SK-N-SH (cell line): ENCODE results near the gene ELN. TPM values are rescaled to one million over a fixed set of nuclear protein-coding genes. Genes with fewer than 3 reads are reported as not detected.

Source experiments
- CTCF ChIA-PET: fragments of 300-600, 350-600 bp; formaldehyde crosslinking; extraction: SDS; loops from one replicate; lab custom pipeline; 2021; lab: Yijun Ruan, JAX
- POLR2A ChIA-PET: fragments of 350-600 bp; sonication (Branson Sonifier 250); formaldehyde crosslinking; extraction: SDS; loops from one replicate; lab custom pipeline; 2020; ENCODE audit warnings: antibody characterized with exemption, inconsistent platforms; lab: Yijun Ruan, JAX
- DNase-seq: peaks from one replicate; pipeline ENCODE4 v3.0.0; 2012
- H2AFZ ChIP-seq: fragments of 200-600 bp; sonication (generic); 2 replicates; pipeline ENCODE4 v1.8.1; 2016; ENCODE audit warnings: antibody characterized with exemption, mild to moderate bottlenecking, low read depth
- H3F3A ChIP-seq: fragments of 200-600 bp; sonication (generic); replicated peaks from 2 replicates; pipeline ENCODE3; 2016; ENCODE audit warnings: antibody characterized with exemption, mild to moderate bottlenecking; ENCODE audit not compliant: insufficient read depth
- H3K27ac ChIP-seq, 2 experiments: fragments of 200-500 bp in 1 of 2; fragments of 200-600 bp in 1 of 2; sonication (Bioruptor generic) in 1 of 2; sonication (generic), shearing (Covaris generic) in 1 of 2; 2 replicates each; pipeline versions ENCODE4 v1.5.1 to v1.6.1; 2014 to 2016; ENCODE audit warnings: low read depth in 2 of 2, inconsistent platforms in 1 of 2, low read length in 1 of 2, mild to moderate bottlenecking in 1 of 2, mixed read lengths in 1 of 2
- H3K27me3 ChIP-seq: fragments of 200-600 bp; sonication (generic), shearing (Covaris generic); 2 replicates; pipeline ENCODE4 v1.6.1; 2016; ENCODE audit warnings: mixed run types; ENCODE audit not compliant: insufficient read depth
- H3K36me3 ChIP-seq, 2 experiments: fragments of 200-500 bp in 1 of 2; fragments of 200-600 bp in 1 of 2; sonication (Bioruptor generic) in 1 of 2; sonication (generic) in 1 of 2; replicated peaks in 1 of 2; 2 replicates each; pipeline versions ENCODE3 to v1.5.1; 2014 to 2016; ENCODE audit warnings: low read length in 1 of 2, mild to moderate bottlenecking in 1 of 2; ENCODE audit not compliant: insufficient read depth in 2 of 2, control insufficient read depth in 1 of 2
- H3K4me1 ChIP-seq, 2 experiments: fragments of 200-500 bp in 1 of 2; fragments of 200-600 bp in 1 of 2; sonication (Bioruptor generic) in 1 of 2; sonication (generic), shearing (Covaris generic) in 1 of 2; 2 replicates each; pipeline versions ENCODE4 v1.5.1 to v1.6.1; 2014 to 2016; ENCODE audit warnings: low read depth in 1 of 2, low read length in 1 of 2, mixed run types in 1 of 2; ENCODE audit not compliant: insufficient read depth in 2 of 2, control insufficient read depth in 1 of 2
- H3K4me2 ChIP-seq: fragments of 200-600 bp; sonication (generic), shearing (Covaris generic); 2 replicates; pipeline ENCODE4 v1.6.1; 2017; ENCODE audit warnings: mixed run types
- H3K4me3 ChIP-seq, 2 experiments: fragments of 200-500 bp in 1 of 2; fragments of 200-600 bp in 1 of 2; sonication (Bioruptor generic) in 1 of 2; sonication (generic), shearing (Covaris generic) in 1 of 2; 2 replicates each; pipeline versions ENCODE4 v1.5.1 to v1.8.1; 2014 to 2016; ENCODE audit warnings: low read depth in 2 of 2, inconsistent platforms in 1 of 2, low read length in 1 of 2, mild to moderate bottlenecking in 1 of 2, mixed read lengths in 1 of 2, moderate library complexity in 1 of 2
- H3K79me2 ChIP-seq: fragments of 200-600 bp; sonication (generic); 2 replicates; pipeline ENCODE4 v1.8.1; 2017; ENCODE audit warnings: mild to moderate bottlenecking; ENCODE audit not compliant: insufficient read depth
- H3K9ac ChIP-seq: fragments of 200-600 bp; sonication (generic); 2 replicates; pipeline ENCODE4 v1.6.1; 2017; ENCODE audit warnings: mixed run types
- H3K9me2 ChIP-seq: fragments of 200-600 bp; sonication (generic); 2 replicates; pipeline ENCODE4 v1.6.1; 2017; ENCODE audit warnings: mixed run types
- H3K9me3 ChIP-seq: fragments of 200-600 bp; sonication (generic); 2 replicates; pipeline ENCODE4 v1.6.1; 2017; ENCODE audit warnings: mixed run types, mild to moderate bottlenecking, moderate library complexity
- H4K20me1 ChIP-seq: fragments of 200-600 bp; sonication (generic); 2 replicates; pipeline ENCODE4 v1.6.1; 2017; ENCODE audit warnings: mild to moderate bottlenecking, mixed run types; ENCODE audit not compliant: insufficient read depth
- CHD2 ChIP-seq: fragments of 150-350 bp; IDR thresholded peaks from 2 replicates; pipeline ENCODE4 v1.6.1; 2018; ENCODE audit warnings: low read length; ENCODE audit not compliant: partially characterized antibody
- ELF1 ChIP-seq: IDR thresholded peaks from 2 replicates; pipeline ENCODE4 v1.4.0; 2012
- EP300 ChIP-seq, 2 experiments: IDR thresholded peaks; 2 replicates each; pipeline versions ENCODE4 v1.4.0 to v1.6.1; 2012; ENCODE audit warnings: borderline replicate concordance in 1 of 2, low read depth in 1 of 2, low read length in 1 of 2
- FOSL2 ChIP-seq: IDR thresholded peaks from 2 replicates; pipeline ENCODE4 v1.4.0; 2012; ENCODE audit warnings: low read depth, mild to moderate bottlenecking, moderate library complexity, borderline replicate concordance
- GABPA ChIP-seq: IDR thresholded peaks from 2 replicates; pipeline ENCODE4 v1.4.0; 2012; ENCODE audit warnings: low read depth, mild to moderate bottlenecking
- JUND ChIP-seq: IDR thresholded peaks from 2 replicates; pipeline ENCODE4 v1.4.0; 2012
- MEF2A ChIP-seq: IDR thresholded peaks from 2 replicates; pipeline ENCODE4 v1.4.0; 2012; ENCODE audit warnings: low read depth, borderline replicate concordance
- MXI1 ChIP-seq: IDR thresholded peaks from 2 replicates; pipeline ENCODE4 v1.6.1; 2012; ENCODE audit warnings: mild to moderate bottlenecking, low read depth, low read length, improper control_type of control experiment
- NFIC ChIP-seq: IDR thresholded peaks from 2 replicates; pipeline ENCODE4 v1.4.0; 2012; ENCODE audit warnings: borderline replicate concordance
- RCOR1 ChIP-seq: fragments of 150-350 bp; IDR thresholded peaks from 2 replicates; pipeline ENCODE4 v1.6.1; 2017; ENCODE audit warnings: antibody characterized with exemption, low read length
- RFX5 ChIP-seq: IDR thresholded peaks from 2 replicates; pipeline ENCODE4 v1.6.1; 2012; ENCODE audit warnings: mild to moderate bottlenecking, improper control_type of control experiment, low read length
- RXRA ChIP-seq: IDR thresholded peaks from 2 replicates; pipeline ENCODE4 v1.4.0; 2012; ENCODE audit warnings: low read depth, mild to moderate bottlenecking, borderline replicate concordance
- SIN3A ChIP-seq: IDR thresholded peaks from 2 replicates; pipeline ENCODE4 v1.6.1; 2012; ENCODE audit warnings: low read depth, mild to moderate bottlenecking, low read length, moderate library complexity, borderline replicate concordance
- SMC3 ChIP-seq: IDR thresholded peaks from 2 replicates; pipeline ENCODE4 v1.6.1; 2012; ENCODE audit warnings: low read depth, low read length, improper control_type of control experiment
- TCF12 ChIP-seq: IDR thresholded peaks from 2 replicates; pipeline ENCODE4 v1.4.0; 2012
- YY1 ChIP-seq: IDR thresholded peaks from 2 replicates; pipeline ENCODE4 v1.4.0; 2012; ENCODE audit warnings: low read depth, mild to moderate bottlenecking
- WGBS: methylation state at CpG from one replicate; pipeline ENCODE4 v1.1.6; 2017; ENCODE audit warnings: low lambda C conversion rate; 5-methylcytosine and 5-hydroxymethylcytosine counted together
- polyA plus RNA-seq, 3 experiments: library from polyadenylated mRNA; depleted of rRNA; stranded (reverse); fragments of >200 nt; gene quantifications; 2 replicates each; pipeline ENCODE4 v1.2.3, GENCODE V29; 2012
- TF ChIP-seq, protein P1 (sequence below): IDR thresholded peaks from 2 replicates; pipeline ENCODE4 v1.4.0; 2012; ENCODE audit warnings: low read depth, borderline replicate concordance
- TF ChIP-seq, protein P2 (sequence below): IDR thresholded peaks from 2 replicates; pipeline ENCODE4; 2012
- TF ChIP-seq, protein P3 (sequence below): fragments of 150-350 bp; IDR thresholded peaks from 2 replicates; pipeline ENCODE4 v1.6.1; 2016; ENCODE audit warnings: mild to moderate bottlenecking, low read depth, low read length

ELN gene
- polyA plus RNA-seq, 1 of the 3 experiments (the other 2 are of a cell fraction), result 12.5 TPM

DNA sequence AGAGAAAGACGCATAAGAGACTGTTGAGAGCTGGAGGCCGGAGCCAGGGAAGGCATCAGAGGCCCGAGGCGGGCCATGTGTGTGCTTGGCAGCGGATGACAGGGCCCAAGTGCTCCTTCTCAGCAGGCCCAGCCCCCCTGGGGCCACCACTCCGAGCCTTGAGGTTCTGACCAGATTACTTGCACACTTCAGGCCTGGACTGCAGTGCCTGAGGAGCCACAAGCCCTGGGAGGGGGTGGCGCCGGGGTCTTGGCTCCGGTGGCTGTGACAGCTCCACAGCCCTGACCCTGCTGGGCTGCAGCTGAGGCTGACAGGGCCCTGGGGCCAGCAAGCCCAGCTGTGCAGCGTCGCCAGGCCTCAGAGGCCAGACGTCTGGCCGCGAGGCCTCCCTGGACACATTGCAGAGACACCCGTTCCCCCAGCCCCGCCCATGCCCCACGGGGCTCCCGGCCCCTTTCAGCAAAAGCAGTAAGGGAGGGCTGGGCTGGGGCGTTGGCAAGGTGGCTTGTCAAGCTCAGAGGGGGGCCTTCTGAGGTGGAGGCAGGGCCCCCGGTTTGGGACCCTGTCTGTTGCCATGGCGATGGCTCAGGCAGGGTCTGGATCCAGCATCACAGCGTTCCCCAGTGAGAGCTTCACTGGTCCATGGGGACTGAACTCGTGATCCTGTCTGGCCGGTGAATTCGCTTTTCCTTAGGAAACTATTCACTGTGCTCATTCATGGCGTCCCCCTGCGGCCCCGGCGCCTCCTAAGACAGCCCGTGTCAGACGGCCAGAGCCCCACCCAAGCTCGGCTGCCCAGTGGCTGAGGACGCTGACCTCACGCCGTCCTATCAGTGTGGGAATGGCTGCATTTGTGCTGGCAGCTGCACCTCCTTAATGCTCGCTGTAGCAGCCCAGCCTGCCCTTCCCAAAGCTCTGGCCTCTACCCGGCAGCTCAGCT lies 5.7 kb downstream of the ELN start:
- WGBS, result 76% methylated on average over 21 of the region's 37 CpGs
- Histone ChIP-seq H3K9me2 (no peaks in the 10 kb centered on the region), H4K20me1 (no peaks in the 10 kb centered on the region), H3K4me3 (no peak overlapping the region; a peak in 1 of 4 replicates), H3K4me1 (peaks cover 13 to 63% of the 10 kb centered on the region in 2 experiments; a peak in 3 of 4 replicates), H3K4me2 (no peak overlapping the region), H3K9ac (no peak overlapping the region), H2AFZ (no peak overlapping the region), H3K9me3 (no peaks in the 10 kb centered on the region), H3K27me3 (no peaks in the 10 kb centered on the region), H3K36me3 (no peaks in the 10 kb centered on the region), H3K79me2 (0 out of 2 replicates have a peak, but pooled peaks cover 3% of the 10 kb centered on the region), H3F3A (peaks cover 17% of the 10 kb centered on the region), H3K27ac (peak overlapping the region in 1 of 2 experiments; percentile 93; a peak in 2 of 4 replicates)
- DNase-seq, result peak; percentile 97
- POLR2A ChIA-PET, result interaction anchor here (0.7 to 2.5 kb wide), 6 partner anchors 8 to 299 kb away, joined by 3 to 24 read pairs (median 4); partner anchors contain the start of gene METTL27
- CTCF ChIA-PET, result interaction anchor here (0.7 to 2.9 kb wide), 14 partner anchors 10 to 368 kb away, joined by 3 to 6 read pairs (median 4); partner anchors contain the start of gene LIMK1
- TF ChIP-seq CHD2 (peak; percentile 63), SIN3A (peak; percentile 42; the same call in 1 of the 2 replicates), RXRA (no peak), MEF2A (no peak), RCOR1 (peak; percentile 72), JUND (no peak), NFIC (no peak), MXI1 (peak; percentile 58; the same call in 1 of the 2 replicates), GABPA (no peak), TCF12 (peak; percentile 39; the same call in 1 of the 2 replicates), RFX5 (0 out of 2 replicates have a peak, but pooled peaks have one; percentile 33), ELF1 (no peak), EP300 (IDR thresholded peaks at IDR 0.05; ENCODE audit: borderline replicate concordance in 1 of 2, low read depth in 1 of 2, low read length in 1 of 2) (peak in 1 of 2 experiments; percentile 88; a peak in 2 of 4 replicates), FOSL2 (no peak), SMC3 (no peak), YY1 (no peak)
- TF ChIP-seq, protein P1, sequence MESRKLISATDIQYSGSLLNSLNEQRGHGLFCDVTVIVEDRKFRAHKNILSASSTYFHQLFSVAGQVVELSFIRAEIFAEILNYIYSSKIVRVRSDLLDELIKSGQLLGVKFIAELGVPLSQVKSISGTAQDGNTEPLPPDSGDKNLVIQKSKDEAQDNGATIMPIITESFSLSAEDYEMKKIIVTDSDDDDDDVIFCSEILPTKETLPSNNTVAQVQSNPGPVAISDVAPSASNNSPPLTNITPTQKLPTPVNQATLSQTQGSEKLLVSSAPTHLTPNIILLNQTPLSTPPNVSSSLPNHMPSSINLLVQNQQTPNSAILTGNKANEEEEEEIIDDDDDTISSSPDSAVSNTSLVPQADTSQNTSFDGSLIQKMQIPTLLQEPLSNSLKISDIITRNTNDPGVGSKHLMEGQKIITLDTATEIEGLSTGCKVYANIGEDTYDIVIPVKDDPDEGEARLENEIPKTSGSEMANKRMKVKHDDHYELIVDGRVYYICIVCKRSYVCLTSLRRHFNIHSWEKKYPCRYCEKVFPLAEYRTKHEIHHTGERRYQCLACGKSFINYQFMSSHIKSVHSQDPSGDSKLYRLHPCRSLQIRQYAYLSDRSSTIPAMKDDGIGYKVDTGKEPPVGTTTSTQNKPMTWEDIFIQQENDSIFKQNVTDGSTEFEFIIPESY, result no peak
- TF ChIP-seq, protein P2, sequence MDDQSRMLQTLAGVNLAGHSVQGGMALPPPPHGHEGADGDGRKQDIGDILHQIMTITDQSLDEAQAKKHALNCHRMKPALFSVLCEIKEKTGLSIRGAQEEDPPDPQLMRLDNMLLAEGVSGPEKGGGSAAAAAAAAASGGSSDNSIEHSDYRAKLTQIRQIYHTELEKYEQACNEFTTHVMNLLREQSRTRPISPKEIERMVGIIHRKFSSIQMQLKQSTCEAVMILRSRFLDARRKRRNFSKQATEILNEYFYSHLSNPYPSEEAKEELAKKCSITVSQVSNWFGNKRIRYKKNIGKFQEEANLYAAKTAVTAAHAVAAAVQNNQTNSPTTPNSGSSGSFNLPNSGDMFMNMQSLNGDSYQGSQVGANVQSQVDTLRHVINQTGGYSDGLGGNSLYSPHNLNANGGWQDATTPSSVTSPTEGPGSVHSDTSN, result no peak
- TF ChIP-seq, protein P3, sequence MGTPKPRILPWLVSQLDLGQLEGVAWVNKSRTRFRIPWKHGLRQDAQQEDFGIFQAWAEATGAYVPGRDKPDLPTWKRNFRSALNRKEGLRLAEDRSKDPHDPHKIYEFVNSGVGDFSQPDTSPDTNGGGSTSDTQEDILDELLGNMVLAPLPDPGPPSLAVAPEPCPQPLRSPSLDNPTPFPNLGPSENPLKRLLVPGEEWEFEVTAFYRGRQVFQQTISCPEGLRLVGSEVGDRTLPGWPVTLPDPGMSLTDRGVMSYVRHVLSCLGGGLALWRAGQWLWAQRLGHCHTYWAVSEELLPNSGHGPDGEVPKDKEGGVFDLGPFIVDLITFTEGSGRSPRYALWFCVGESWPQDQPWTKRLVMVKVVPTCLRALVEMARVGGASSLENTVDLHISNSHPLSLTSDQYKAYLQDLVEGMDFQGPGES, result no peak
